K562 (cell line): ENCODE measurements around the gene AOC1. TPM values are rescaled to one million over a fixed set of nuclear protein-coding genes. Genes with fewer than 3 reads are reported as not detected.

Experiments
- CBX3 ChIP-seq, 2 experiments: IDR thresholded peaks; 1 replicate in 1 of 2; 2 replicates in 1 of 2; pipeline ENCODE4 v1.6.1; 2012; ENCODE audit warnings: inconsistent platforms in 2 of 2, low read length in 2 of 2, borderline replicate concordance in 1 of 2, control low read depth in 1 of 2
- EHMT2 ChIP-seq: fragments of 450-650 bp; IDR thresholded peaks from 2 replicates; pipeline ENCODE4 v1.6.1; 2018; ENCODE audit warnings: antibody characterized with exemption
- JUND ChIP-seq, 2 experiments: IDR thresholded peaks; 2 replicates in 1 of 2; 3 replicates in 1 of 2; pipeline ENCODE4 v1.6.1; 2011; ENCODE audit warnings: borderline replicate concordance in 2 of 2, low read depth in 2 of 2, low read length in 2 of 2, improper control_type of control experiment in 1 of 2, missing biosample characterization in 1 of 2, missing genetic modification characterization in 1 of 2, missing genetic modification reagents in 1 of 2
- MTA1 ChIP-seq: fragments of 450-650 bp; IDR thresholded peaks from 2 replicates; pipeline ENCODE4 v1.6.1; 2017; ENCODE audit warnings: borderline replicate concordance
- MXI1 ChIP-seq: IDR thresholded peaks from 2 replicates; pipeline ENCODE4 v1.6.1; 2011; ENCODE audit warnings: low read depth, mild to moderate bottlenecking, improper control_type of control experiment, low read length
- SP1 ChIP-seq: sonication (generic); formaldehyde crosslinking; IDR thresholded peaks from 2 replicates; pipeline ENCODE4 v1.8.1; 2022; ENCODE audit warnings: mild to moderate bottlenecking, missing genetic modification reagents
- SREBF1 ChIP-seq: fragments of 150-350 bp; IDR thresholded peaks from 2 replicates; pipeline ENCODE4 v1.6.1; 2014; ENCODE audit warnings: antibody characterized with exemption, low read depth, low read length, borderline replicate concordance
- THAP12 ChIP-seq: fragments of 250-450 bp; sonication (Bioruptor Pico); IDR thresholded peaks from 2 replicates; pipeline ENCODE4 v1.9.0; 2021; ENCODE audit warnings: mild to moderate bottlenecking, inconsistent platforms
- ZFX ChIP-seq: sonication (generic); formaldehyde crosslinking; IDR thresholded peaks from 2 replicates; pipeline ENCODE4 v1.8.0; 2022; ENCODE audit warnings: mild to moderate bottlenecking, missing genetic modification reagents, moderate library complexity
- polyA plus RNA-seq, 8 experiments: library from polyadenylated mRNA; depleted of rRNA in 4 of 8; stranded (reverse) in 5 of 8; unstranded in 3 of 8; fragments of >200 nt; fragmentation: Nextera tagmentation in 2 of 8; fragmentation: Illumina TruSeq in 1 of 8; extraction: Ambion mirVana in 2 of 8; extraction: Trizol in 1 of 8; gene quantifications; 2 replicates each; pipeline versions ENCODE4 v1.2.1 to v1.2.3, GENCODE V29; 2011 to 2014; ENCODE audit warnings: inconsistent platforms in 1 of 8, missing spikeins in 1 of 8
- total RNA-seq, 7 experiments: library from RNA; depleted of rRNA in 6 of 7; stranded (reverse); fragments of >200 nt in 6 of 7; fragmentation: Illumina TruSeq in 2 of 7; extraction: Trizol in 2 of 7; gene quantifications; 2 replicates each; pipeline versions ENCODE4 v1.2.1 to v1.2.3, GENCODE V29; 2011 to 2021; ENCODE audit warnings: low replicate concordance in 1 of 7

AOC1 gene
- total and polyA plus RNA-seq, 9 of the 15 experiments (the other 6 are each of a cell fraction or from before 2014, with no cell fraction given): not detected

GRCh38 chr7:150803161-150803860, 49.0 kb upstream of the AOC1 start (continued):
- TF ChIP-seq JUND (IDR thresholded peaks at IDR 0.05; ENCODE audit: borderline replicate concordance, low read depth, low read length): no peak
- no peak for TF ChIP-seq JUND (tag; IDR thresholded peaks at IDR 0.05; ENCODE audit: borderline replicate concordance, low read depth, low read length)
- no peak for TF ChIP-seq EHMT2
- no peak for TF ChIP-seq THAP12 (CRISPR knock-in tag)
- no peak for TF ChIP-seq SREBF1
- TF ChIP-seq MTA1: no peak
- no peak for TF ChIP-seq SP1 (CRISPR knock-in tag)
- no peak for TF ChIP-seq CBX3 (IDR thresholded peaks at IDR 0.05; ENCODE audit: borderline replicate concordance in 1 of 2, low read length in 2 of 2)
- TF ChIP-seq MXI1: no peak
- no peak for TF ChIP-seq ZFX (CRISPR knock-in tag)
